Measurements from ENCODE around the gene TAS2R60.

DNA sequence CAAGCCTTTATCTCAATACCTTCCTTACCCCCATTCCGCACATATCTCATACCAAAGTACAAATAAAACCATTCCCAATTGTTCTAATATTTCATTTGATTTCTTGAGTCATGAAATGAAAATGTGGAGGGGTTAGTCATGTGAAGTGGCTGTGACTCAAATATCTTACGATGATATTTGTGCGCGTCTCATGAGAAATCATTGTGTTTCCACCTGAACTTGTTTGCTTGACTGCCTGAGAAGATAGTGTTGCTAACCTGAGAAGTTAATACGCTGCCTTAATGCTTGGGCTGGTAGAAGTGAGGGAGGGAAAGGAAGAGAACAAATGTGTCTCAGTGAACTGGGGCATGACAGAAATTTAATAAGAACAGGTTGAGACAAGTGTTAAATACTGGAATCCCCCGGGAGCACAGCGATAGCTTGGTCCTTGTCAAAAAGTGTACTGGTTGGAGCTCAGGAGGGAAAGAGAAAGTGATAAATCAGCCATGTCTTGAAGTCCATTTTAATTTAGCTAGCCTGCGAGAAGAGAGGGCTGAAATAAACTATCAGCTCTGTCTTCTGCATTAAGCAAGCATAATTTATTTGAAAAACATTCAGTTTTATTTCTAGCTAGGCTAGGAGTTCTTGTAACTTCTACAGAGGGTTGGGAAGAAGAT is 27.4 kb upstream of the TAS2R60 start:
- TF ChIP-seq, protein P1, sequence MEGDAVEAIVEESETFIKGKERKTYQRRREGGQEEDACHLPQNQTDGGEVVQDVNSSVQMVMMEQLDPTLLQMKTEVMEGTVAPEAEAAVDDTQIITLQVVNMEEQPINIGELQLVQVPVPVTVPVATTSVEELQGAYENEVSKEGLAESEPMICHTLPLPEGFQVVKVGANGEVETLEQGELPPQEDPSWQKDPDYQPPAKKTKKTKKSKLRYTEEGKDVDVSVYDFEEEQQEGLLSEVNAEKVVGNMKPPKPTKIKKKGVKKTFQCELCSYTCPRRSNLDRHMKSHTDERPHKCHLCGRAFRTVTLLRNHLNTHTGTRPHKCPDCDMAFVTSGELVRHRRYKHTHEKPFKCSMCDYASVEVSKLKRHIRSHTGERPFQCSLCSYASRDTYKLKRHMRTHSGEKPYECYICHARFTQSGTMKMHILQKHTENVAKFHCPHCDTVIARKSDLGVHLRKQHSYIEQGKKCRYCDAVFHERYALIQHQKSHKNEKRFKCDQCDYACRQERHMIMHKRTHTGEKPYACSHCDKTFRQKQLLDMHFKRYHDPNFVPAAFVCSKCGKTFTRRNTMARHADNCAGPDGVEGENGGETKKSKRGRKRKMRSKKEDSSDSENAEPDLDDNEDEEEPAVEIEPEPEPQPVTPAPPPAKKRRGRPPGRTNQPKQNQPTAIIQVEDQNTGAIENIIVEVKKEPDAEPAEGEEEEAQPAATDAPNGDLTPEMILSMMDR (IDR thresholded peaks at IDR 0.05): no peak
- no peak for TF ChIP-seq POLR2A (IDR thresholded peaks at IDR 0.05)

Data from testis (tissue), 2 donors.